Type B pancreatic cell (in vitro differentiated cells): ENCODE data around the gene PRKCE. TPM values are rescaled to one million over a fixed set of nuclear protein-coding genes. Genes with fewer than 3 reads are reported as not detected.

Experiments used
- DNase-seq: peaks from one replicate; pipeline ENCODE4 v3.0.0; 2021; ENCODE audit warnings: mixed read lengths; ENCODE audit not compliant: unreplicated experiment; ENCODE audit errors: extremely low spot score
- H3K27ac Mint-ChIP-seq: 2 replicates; pipeline ENCODE4 v1.8.0; 2021; ENCODE audit warnings: mild to moderate bottlenecking, mixed read lengths
- H3K27me3 Mint-ChIP-seq: 2 replicates; pipeline ENCODE4 v1.8.0; 2021; ENCODE audit warnings: mixed read lengths
- H3K36me3 Mint-ChIP-seq: 2 replicates; pipeline ENCODE4 v1.8.0; 2021; ENCODE audit warnings: mixed read lengths
- H3K4me1 Mint-ChIP-seq: one replicate; pipeline ENCODE4 v1.8.0; 2021; ENCODE audit warnings: mixed read lengths; ENCODE audit not compliant: unreplicated experiment
- H3K4me3 Mint-ChIP-seq: 2 replicates; pipeline ENCODE4 v1.8.0; 2021; ENCODE audit warnings: mild to moderate bottlenecking, mixed read lengths
- H3K9me3 Mint-ChIP-seq: 2 replicates; pipeline ENCODE4 v1.8.0; 2021; ENCODE audit warnings: mixed read lengths
- CTCF ChIP-seq: fragments of 200-600 bp; sonication (generic); conservative IDR thresholded peaks from 2 replicates; pipeline ENCODE4 v1.5.0; 2021; ENCODE audit warnings: antibody characterized with exemption, mild to moderate bottlenecking
- total RNA-seq: library from RNA; stranded (reverse); gene quantifications from 2 replicates; pipeline ENCODE4 v1.2.1, GENCODE V29; 2021; ENCODE audit warnings: low replicate concordance

PRKCE gene
- total RNA-seq, 1 donor from 2014 or later: 21.2 TPM

GRCh38 chr2:46050489-46050888, 399.0 kb downstream of the PRKCE start:
- peaks cover 7% of the 10 kb centered on the region for H3K9me3 Mint-ChIP-seq
- peak; percentile 13 for TF ChIP-seq CTCF
- peaks cover 11% of the 10 kb centered on the region for H3K36me3 Mint-ChIP-seq
- no peak for DNase-seq
- peaks cover 5% of the 10 kb centered on the region for H3K4me1 Mint-ChIP-seq
- no peaks in the 10 kb centered on the region for H3K27me3 Mint-ChIP-seq
- H3K27ac Mint-ChIP-seq: no peak overlapping the region
- no peak overlapping the region for H3K4me3 Mint-ChIP-seq

GRCh38 chr2:46051085-46051484, 399.6 kb downstream of the PRKCE start:
- Mint-ChIP-seq H3K9me3 (peaks cover 7% of the 10 kb centered on the region), H3K4me3 (no peak overlapping the region), H3K36me3 (peaks cover 11% of the 10 kb centered on the region), H3K27ac (no peak overlapping the region), H3K27me3 (no peaks in the 10 kb centered on the region), H3K4me1 (no peaks in the 10 kb centered on the region)
- no peak for DNase-seq
- TF ChIP-seq CTCF: no peak

GRCh38 chr2:46053564-46053963, 402.1 kb downstream of the PRKCE start:
- Mint-ChIP-seq H3K4me3 (no peak overlapping the region), H3K27ac (no peak overlapping the region)

GRCh38 chr2:46056541-46056940, 405.1 kb downstream of the PRKCE start:
- TF ChIP-seq CTCF: no peak
- H3K27me3 Mint-ChIP-seq: no peaks in the 10 kb centered on the region
- H3K4me1 Mint-ChIP-seq: peaks cover 3% of the 10 kb centered on the region
- peaks cover 9% of the 10 kb centered on the region for H3K36me3 Mint-ChIP-seq
- peaks cover 7% of the 10 kb centered on the region for H3K9me3 Mint-ChIP-seq
- no peak overlapping the region for H3K4me3 Mint-ChIP-seq
- no peak for DNase-seq
- H3K27ac Mint-ChIP-seq: no peak overlapping the region

More at GRCh38 chr2:46053564-46053963, 402.1 kb downstream of the PRKCE start:
- no peaks in the 10 kb centered on the region for H3K27me3 Mint-ChIP-seq
- H3K4me1 Mint-ChIP-seq: no peaks in the 10 kb centered on the region
- no peak for TF ChIP-seq CTCF
- peaks cover 7% of the 10 kb centered on the region for H3K9me3 Mint-ChIP-seq
- no peak for DNase-seq
- peaks cover 11% of the 10 kb centered on the region for H3K36me3 Mint-ChIP-seq

GRCh38 chr2:46058140-46058539, 406.7 kb downstream of the PRKCE start:
- Mint-ChIP-seq H3K4me3 (no peak overlapping the region), H3K4me1 (peaks cover 7% of the 10 kb centered on the region), H3K9me3 (peaks cover 4% of the 10 kb centered on the region), H3K27me3 (no peaks in the 10 kb centered on the region), H3K36me3 (no peaks in the 10 kb centered on the region), H3K27ac (no peak overlapping the region)
- DNase-seq: no peak
- no peak for TF ChIP-seq CTCF
